K562 (cell line): ENCODE measurements around the gene RGL2. TPM values are rescaled to one million over a fixed set of nuclear protein-coding genes. Genes with fewer than 3 reads are reported as not detected.

Experiments
- BCL6 ChIP-seq: fragments of 250-450 bp; sonication (Bioruptor Pico); IDR thresholded peaks from 2 replicates; pipeline ENCODE4 v1.4.0; 2020
- ERF ChIP-seq: fragments of 450-650 bp; formaldehyde crosslinking; IDR thresholded peaks from 2 replicates; pipeline ENCODE4 v1.4.0; 2020; ENCODE audit warnings: mild to moderate bottlenecking, mixed read lengths
- FOSL1 ChIP-seq: fragments of 200-800 bp; sonication (Bioruptor generic); conservative IDR thresholded peaks from 2 replicates; pipeline ENCODE4 v1.6.1; 2016; ENCODE audit warnings: missing genetic modification characterization, missing compliant biosample characterization
- KAT8 ChIP-seq: fragments of 450-650 bp; IDR thresholded peaks from 2 replicates; pipeline ENCODE4 v1.6.1; 2016; ENCODE audit warnings: low read depth, mild to moderate bottlenecking
- MXI1 ChIP-seq: IDR thresholded peaks from 2 replicates; pipeline ENCODE4 v1.6.1; 2011; ENCODE audit warnings: low read depth, mild to moderate bottlenecking, improper control_type of control experiment, low read length
- NR2C1 ChIP-seq, 2 experiments: fragments of 450-650 bp; IDR thresholded peaks; 2 replicates each; pipeline ENCODE4 v1.6.1; 2017; ENCODE audit warnings: mild to moderate bottlenecking in 2 of 2, antibody characterized with exemption in 1 of 2, inconsistent platforms in 1 of 2, missing compliant biosample characterization in 1 of 2, missing genetic modification characterization in 1 of 2
- NR2F6 ChIP-seq: fragments of 450-650 bp; formaldehyde crosslinking; IDR thresholded peaks from 2 replicates; pipeline ENCODE4 v1.4.0; 2020; ENCODE audit warnings: mild to moderate bottlenecking
- PHTF2 ChIP-seq: fragments of 250-450 bp; sonication (Bioruptor Pico); IDR thresholded peaks from 2 replicates; pipeline ENCODE4 v1.5.0; 2021; ENCODE audit warnings: mild to moderate bottlenecking
- RAD21 ChIP-seq, 2 experiments: fragments of 250-450 bp in 1 of 2; fragments of 450-650 bp in 1 of 2; sonication (Bioruptor Pico) in 1 of 2; formaldehyde crosslinking in 1 of 2; IDR thresholded peaks in 1 of 2; conservative IDR thresholded peaks in 1 of 2; 2 replicates each; pipeline versions ENCODE4 v1.4.0 to v1.8.0; 2020 to 2022; ENCODE audit warnings: mild to moderate bottlenecking in 2 of 2, moderate library complexity in 1 of 2
- SETDB1 ChIP-seq: IDR thresholded peaks from one replicate; pipeline ENCODE4 v1.6.1; 2012; ENCODE audit warnings: low read length, control low read depth, inconsistent platforms
- SMARCA4 ChIP-seq: fragments of 450-650 bp; IDR thresholded peaks from 2 replicates; pipeline ENCODE4 v1.6.1; 2016
- SMARCC2 ChIP-seq: fragments of 450-650 bp; IDR thresholded peaks from 2 replicates; pipeline ENCODE4 v1.6.1; 2017; ENCODE audit warnings: antibody characterized with exemption, moderate library complexity, mild to moderate bottlenecking, low read depth
- SUPT5H ChIP-seq: fragments of 450-650 bp; IDR thresholded peaks from 2 replicates; pipeline ENCODE4 v1.6.1; 2016
- ZKSCAN8 ChIP-seq: fragments of 200-800 bp; sonication (Bioruptor generic); IDR thresholded peaks from 2 replicates; pipeline ENCODE4 v1.6.1; 2016; ENCODE audit warnings: missing genetic modification characterization, missing compliant biosample characterization
- ZNF165 ChIP-seq: fragments of 250-450 bp; sonication (Bioruptor Pico); IDR thresholded peaks from 2 replicates; pipeline ENCODE4 v1.4.0; 2020; ENCODE audit warnings: borderline replicate concordance
- polyA plus RNA-seq, 8 experiments: library from polyadenylated mRNA; depleted of rRNA in 4 of 8; stranded (reverse) in 5 of 8; unstranded in 3 of 8; fragments of >200 nt; fragmentation: Nextera tagmentation in 2 of 8; fragmentation: Illumina TruSeq in 1 of 8; extraction: Ambion mirVana in 2 of 8; extraction: Trizol in 1 of 8; gene quantifications; 2 replicates each; pipeline versions ENCODE4 v1.2.1 to v1.2.3, GENCODE V29; 2011 to 2014; ENCODE audit warnings: inconsistent platforms in 1 of 8, missing spikeins in 1 of 8
- total RNA-seq, 7 experiments: library from RNA; depleted of rRNA in 6 of 7; stranded (reverse); fragments of >200 nt in 6 of 7; fragmentation: Illumina TruSeq in 2 of 7; extraction: Trizol in 2 of 7; gene quantifications; 2 replicates each; pipeline versions ENCODE4 v1.2.1 to v1.2.3, GENCODE V29; 2011 to 2021; ENCODE audit warnings: low replicate concordance in 1 of 7
- TF ChIP-seq, protein P1 (sequence below): fragments of 450-650 bp; IDR thresholded peaks from 2 replicates; pipeline ENCODE4 v1.6.1; 2018; ENCODE audit warnings: mild to moderate bottlenecking, low read depth; ENCODE audit not compliant: partially characterized antibody
- TF ChIP-seq, protein P2 (sequence below), 2 experiments: fragments of 450-650 bp in 1 of 2; sonication (generic) in 1 of 2; formaldehyde crosslinking in 1 of 2; IDR thresholded peaks; 2 replicates each; pipeline versions ENCODE4 v1.7.1 to v1.9.0; 2016 to 2022; ENCODE audit warnings: inconsistent platforms in 1 of 2, mild to moderate bottlenecking in 1 of 2, missing genetic modification reagents in 1 of 2

RGL2 gene
- total and polyA plus RNA-seq, 9 of the 15 experiments (the other 6 are each of a cell fraction or from before 2014, with no cell fraction given) = 1.8 to 57.1 (median 19.5) TPM

DNA sequence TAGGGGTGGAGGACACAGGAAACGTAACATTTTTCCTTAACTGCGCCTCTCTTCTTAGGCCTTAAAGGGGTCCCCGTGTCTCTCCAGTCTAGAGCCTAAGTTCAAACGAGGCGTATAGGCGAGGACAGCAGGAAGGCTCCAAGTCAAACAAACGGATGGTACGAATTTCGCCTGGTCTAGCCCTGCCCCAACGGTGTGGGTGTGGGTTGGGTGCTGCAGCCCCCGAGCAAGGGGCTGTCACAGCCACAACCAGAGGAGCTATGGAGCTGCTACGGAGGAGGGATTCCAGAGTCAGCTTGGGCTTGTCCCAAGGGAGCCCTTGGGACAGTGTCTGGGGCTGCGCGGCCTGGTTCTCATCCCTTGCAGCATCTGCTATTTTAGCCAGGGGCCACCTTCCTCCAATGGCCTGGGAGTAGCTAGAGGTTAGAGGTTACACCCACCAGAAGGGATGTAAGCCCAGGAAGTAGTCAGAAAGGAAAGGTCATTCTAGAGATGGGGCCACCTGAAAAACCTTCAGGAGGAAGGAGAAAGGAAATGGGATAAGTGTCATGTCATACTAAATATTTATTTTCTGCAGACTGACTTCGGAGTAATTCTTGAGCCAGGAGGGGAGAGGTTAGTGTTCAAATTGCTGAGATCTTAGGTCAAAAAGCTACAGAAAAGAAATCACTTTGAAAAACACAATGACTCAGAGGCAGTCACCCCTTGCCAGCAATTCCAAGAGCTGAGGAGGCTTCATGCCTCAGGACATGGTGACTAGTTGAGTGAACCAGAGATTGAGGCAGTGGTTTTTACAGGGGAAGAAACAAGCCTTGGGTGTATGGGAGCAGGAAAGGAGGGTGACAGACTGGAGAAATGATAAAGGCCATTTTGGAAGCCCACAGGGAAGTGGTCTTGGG is 48.8 kb downstream of the RGL2 start (continued):
- TF ChIP-seq ZKSCAN8 (CRISPR knock-in tag) = no peak
- TF ChIP-seq, protein P1, sequence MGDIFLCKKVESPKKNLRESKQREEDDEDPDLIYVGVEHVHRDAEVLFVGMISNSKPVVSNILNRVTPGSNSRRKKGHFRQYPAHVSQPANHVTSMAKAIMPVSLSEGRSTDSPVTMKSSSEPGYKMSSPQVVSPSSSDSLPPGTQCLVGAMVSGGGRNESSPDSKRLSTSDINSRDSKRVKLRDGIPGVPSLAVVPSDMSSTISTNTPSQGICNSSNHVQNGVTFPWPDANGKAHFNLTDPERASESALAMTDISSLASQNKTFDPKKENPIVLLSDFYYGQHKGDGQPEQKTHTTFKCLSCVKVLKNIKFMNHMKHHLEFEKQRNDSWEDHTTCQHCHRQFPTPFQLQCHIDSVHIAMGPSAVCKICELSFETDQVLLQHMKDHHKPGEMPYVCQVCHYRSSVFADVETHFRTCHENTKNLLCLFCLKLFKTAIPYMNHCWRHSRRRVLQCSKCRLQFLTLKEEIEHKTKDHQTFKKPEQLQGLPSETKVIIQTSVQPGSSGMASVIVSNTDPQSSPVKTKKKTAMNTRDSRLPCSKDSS = peak; percentile 26
- peak; percentile 42; the same call in 1 of the 2 replicates for TF ChIP-seq SMARCA4
- no peak for TF ChIP-seq MXI1
- 0 out of 4 replicates have a peak, but pooled peaks of 1 of the 2 experiments have one; percentile 1 for TF ChIP-seq RAD21 (CRISPR knock-in tag; conservative IDR thresholded peaks at IDR 0.05 in 1 of 2, IDR thresholded peaks at IDR 0.05 in 1 of 2)
- TF ChIP-seq KAT8 = no peak
- TF ChIP-seq, protein P2, sequence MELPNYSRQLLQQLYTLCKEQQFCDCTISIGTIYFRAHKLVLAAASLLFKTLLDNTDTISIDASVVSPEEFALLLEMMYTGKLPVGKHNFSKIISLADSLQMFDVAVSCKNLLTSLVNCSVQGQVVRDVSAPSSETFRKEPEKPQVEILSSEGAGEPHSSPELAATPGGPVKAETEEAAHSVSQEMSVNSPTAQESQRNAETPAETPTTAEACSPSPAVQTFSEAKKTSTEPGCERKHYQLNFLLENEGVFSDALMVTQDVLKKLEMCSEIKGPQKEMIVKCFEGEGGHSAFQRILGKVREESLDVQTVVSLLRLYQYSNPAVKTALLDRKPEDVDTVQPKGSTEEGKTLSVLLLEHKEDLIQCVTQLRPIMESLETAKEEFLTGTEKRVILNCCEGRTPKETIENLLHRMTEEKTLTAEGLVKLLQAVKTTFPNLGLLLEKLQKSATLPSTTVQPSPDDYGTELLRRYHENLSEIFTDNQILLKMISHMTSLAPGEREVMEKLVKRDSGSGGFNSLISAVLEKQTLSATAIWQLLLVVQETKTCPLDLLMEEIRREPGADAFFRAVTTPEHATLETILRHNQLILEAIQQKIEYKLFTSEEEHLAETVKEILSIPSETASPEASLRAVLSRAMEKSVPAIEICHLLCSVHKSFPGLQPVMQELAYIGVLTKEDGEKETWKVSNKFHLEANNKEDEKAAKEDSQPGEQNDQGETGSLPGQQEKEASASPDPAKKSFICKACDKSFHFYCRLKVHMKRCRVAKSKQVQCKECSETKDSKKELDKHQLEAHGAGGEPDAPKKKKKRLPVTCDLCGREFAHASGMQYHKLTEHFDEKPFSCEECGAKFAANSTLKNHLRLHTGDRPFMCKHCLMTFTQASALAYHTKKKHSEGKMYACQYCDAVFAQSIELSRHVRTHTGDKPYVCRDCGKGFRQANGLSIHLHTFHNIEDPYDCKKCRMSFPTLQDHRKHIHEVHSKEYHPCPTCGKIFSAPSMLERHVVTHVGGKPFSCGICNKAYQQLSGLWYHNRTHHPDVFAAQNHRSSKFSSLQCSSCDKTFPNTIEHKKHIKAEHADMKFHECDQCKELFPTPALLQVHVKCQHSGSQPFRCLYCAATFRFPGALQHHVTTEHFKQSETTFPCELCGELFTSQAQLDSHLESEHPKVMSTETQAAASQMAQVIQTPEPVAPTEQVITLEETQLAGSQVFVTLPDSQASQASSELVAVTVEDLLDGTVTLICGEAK (IDR thresholded peaks at IDR 0.05) = peak; percentile 32; the same call in 1 of the 2 replicates
- TF ChIP-seq, protein P2 (CRISPR knock-in tag; IDR thresholded peaks at IDR 0.05) = no peak
- no peak for TF ChIP-seq PHTF2 (CRISPR knock-in tag)
- peak; percentile 17 for TF ChIP-seq SUPT5H
- peak; percentile 79 for TF ChIP-seq NR2C1 (IDR thresholded peaks at IDR 0.05)
- TF ChIP-seq NR2C1 (tag; IDR thresholded peaks at IDR 0.05) = peak; percentile 85
- 0 out of 2 replicates have a peak, but pooled peaks have one; percentile 52 for TF ChIP-seq NR2F6 (CRISPR knock-in tag)
- TF ChIP-seq ERF (CRISPR knock-in tag) = peak; percentile 48; the same call in 1 of the 2 replicates
- TF ChIP-seq FOSL1 (tag) = 0 out of 2 replicates have a peak, but pooled peaks have one; percentile 2
- TF ChIP-seq SMARCC2 = peak; percentile 63; the same call in 1 of the 2 replicates
- peak; percentile 74; the same call in 1 of the 2 replicates for TF ChIP-seq ZNF165 (CRISPR knock-in tag)
- TF ChIP-seq SETDB1 = no peak
- TF ChIP-seq BCL6 (CRISPR knock-in tag) = no peak
